GM12892 (cell line): ENCODE results near the gene PPP1R9A.

Experiments used
- POLR2A ChIP-seq: IDR thresholded peaks from 2 replicates; pipeline ENCODE4 v1.6.1; 2011; ENCODE audit warnings: low read depth, low read length, control low read depth
- POLR2AphosphoS5 ChIP-seq: IDR thresholded peaks from 2 replicates; pipeline ENCODE4 v1.6.1; 2011; ENCODE audit warnings: low read depth, low read length, control low read depth
- TAF1 ChIP-seq: IDR thresholded peaks from 2 replicates; pipeline ENCODE4 v1.6.1; 2011; ENCODE audit warnings: low read depth, mild to moderate bottlenecking, control low read depth, low read length, borderline replicate concordance

GRCh38 chr7:95006010-95006409, 98.6 kb downstream of the PPP1R9A start:
- TF ChIP-seq TAF1 = no peak
- TF ChIP-seq POLR2A = no peak
- no peak for TF ChIP-seq POLR2AphosphoS5
